Testis (tissue), 2 donors: ENCODE measurements around the gene ZNF71.

Experiments used
- POLR2A ChIP-seq: fragments of 450-650 bp; IDR thresholded peaks from one replicate; pipeline ENCODE4 v1.6.1; 2017; ENCODE audit warnings: antibody characterized with exemption, mild to moderate bottlenecking, moderate library complexity
- TF ChIP-seq, protein P1 (sequence below), 3 experiments: fragments of 450-650 bp in 2 of 3; fragments of 200-600 bp in 1 of 3; sonication (generic) in 1 of 3; IDR thresholded peaks; one replicate each; pipeline ENCODE4 v1.5.1; 2016 to 2019; ENCODE audit warnings: antibody characterized with exemption in 3 of 3, mild to moderate bottlenecking in 2 of 3, moderate library complexity in 1 of 3

DNA sequence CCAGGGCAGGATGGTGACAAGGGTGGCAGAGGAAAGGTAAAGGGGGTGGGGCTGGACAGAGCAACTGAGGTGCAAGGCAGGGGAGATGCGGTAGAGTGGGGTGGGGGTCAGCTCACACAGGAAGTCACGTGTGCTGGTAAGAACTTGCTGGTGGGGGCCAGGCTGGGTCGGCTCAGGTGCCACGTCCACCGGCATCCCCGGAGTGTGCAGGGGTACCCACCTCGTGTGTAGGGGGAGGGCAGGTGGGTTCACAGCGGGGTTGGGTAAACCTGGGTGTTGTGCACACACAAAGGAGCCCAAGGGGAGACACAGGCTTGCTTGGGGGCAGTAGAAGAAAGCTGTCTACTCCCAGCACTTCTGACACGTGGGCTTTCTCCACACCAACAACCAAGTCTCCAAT lies 73.6 kb downstream of the ZNF71 start:
- TF ChIP-seq, protein P1, sequence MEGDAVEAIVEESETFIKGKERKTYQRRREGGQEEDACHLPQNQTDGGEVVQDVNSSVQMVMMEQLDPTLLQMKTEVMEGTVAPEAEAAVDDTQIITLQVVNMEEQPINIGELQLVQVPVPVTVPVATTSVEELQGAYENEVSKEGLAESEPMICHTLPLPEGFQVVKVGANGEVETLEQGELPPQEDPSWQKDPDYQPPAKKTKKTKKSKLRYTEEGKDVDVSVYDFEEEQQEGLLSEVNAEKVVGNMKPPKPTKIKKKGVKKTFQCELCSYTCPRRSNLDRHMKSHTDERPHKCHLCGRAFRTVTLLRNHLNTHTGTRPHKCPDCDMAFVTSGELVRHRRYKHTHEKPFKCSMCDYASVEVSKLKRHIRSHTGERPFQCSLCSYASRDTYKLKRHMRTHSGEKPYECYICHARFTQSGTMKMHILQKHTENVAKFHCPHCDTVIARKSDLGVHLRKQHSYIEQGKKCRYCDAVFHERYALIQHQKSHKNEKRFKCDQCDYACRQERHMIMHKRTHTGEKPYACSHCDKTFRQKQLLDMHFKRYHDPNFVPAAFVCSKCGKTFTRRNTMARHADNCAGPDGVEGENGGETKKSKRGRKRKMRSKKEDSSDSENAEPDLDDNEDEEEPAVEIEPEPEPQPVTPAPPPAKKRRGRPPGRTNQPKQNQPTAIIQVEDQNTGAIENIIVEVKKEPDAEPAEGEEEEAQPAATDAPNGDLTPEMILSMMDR (IDR thresholded peaks at IDR 0.05) = no peak
- TF ChIP-seq POLR2A = no peak
